Tibial nerve (tissue), 4 donors: ENCODE data around the gene ARV1.

Source experiments
- EP300 ChIP-seq, 2 donors: sonication (generic); formaldehyde crosslinking; IDR thresholded peaks; one replicate each; pipeline ENCODE4 v1.6.1; 2017; ENCODE audit warnings: antibody characterized with exemption in 2 of 2, mild to moderate bottlenecking in 1 of 2
- POLR2A ChIP-seq, 2 donors: fragments of 450-650 bp; IDR thresholded peaks; one replicate each; pipeline ENCODE4 v1.6.1; 2017; ENCODE audit warnings: antibody characterized with exemption in 2 of 2, mild to moderate bottlenecking in 2 of 2, moderate library complexity in 2 of 2
- TF ChIP-seq, protein P1 (sequence below), 5 experiments: fragments of 200-600 bp in 3 of 5; fragments of 450-650 bp in 2 of 5; sonication (generic) in 3 of 5; IDR thresholded peaks; one replicate each; pipeline ENCODE4 v1.5.1; 2016 to 2019; ENCODE audit warnings: antibody characterized with exemption in 5 of 5, mild to moderate bottlenecking in 3 of 5, moderate library complexity in 2 of 5

GRCh38 chr1:230985711-230986110 is 6.8 kb downstream of the ARV1 start:
- TF ChIP-seq, protein P1, sequence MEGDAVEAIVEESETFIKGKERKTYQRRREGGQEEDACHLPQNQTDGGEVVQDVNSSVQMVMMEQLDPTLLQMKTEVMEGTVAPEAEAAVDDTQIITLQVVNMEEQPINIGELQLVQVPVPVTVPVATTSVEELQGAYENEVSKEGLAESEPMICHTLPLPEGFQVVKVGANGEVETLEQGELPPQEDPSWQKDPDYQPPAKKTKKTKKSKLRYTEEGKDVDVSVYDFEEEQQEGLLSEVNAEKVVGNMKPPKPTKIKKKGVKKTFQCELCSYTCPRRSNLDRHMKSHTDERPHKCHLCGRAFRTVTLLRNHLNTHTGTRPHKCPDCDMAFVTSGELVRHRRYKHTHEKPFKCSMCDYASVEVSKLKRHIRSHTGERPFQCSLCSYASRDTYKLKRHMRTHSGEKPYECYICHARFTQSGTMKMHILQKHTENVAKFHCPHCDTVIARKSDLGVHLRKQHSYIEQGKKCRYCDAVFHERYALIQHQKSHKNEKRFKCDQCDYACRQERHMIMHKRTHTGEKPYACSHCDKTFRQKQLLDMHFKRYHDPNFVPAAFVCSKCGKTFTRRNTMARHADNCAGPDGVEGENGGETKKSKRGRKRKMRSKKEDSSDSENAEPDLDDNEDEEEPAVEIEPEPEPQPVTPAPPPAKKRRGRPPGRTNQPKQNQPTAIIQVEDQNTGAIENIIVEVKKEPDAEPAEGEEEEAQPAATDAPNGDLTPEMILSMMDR (IDR thresholded peaks at IDR 0.05) = no peak
- TF ChIP-seq EP300 (IDR thresholded peaks at IDR 0.05) (no peak), POLR2A (IDR thresholded peaks at IDR 0.05) (no peak)
